ENCODE data around the gene RALGAPA2. TPM values are rescaled to one million over a fixed set of nuclear protein-coding genes. Genes with fewer than 3 reads are reported as not detected.

Gene RALGAPA2
- total and polyA plus RNA-seq, 8 donors = 34.5 to 79.8 (median 43.1) TPM

GRCh38 chr20:20694591-20694990 lies 17.9 kb downstream of the RALGAPA2 start:
- Histone ChIP-seq H3K4me1 (peaks cover 0 to 76% of the 10 kb centered on the region in 2 donors), H3K4me3 (no peak overlapping the region), H3K27me3 (no peaks in the 10 kb centered on the region), H3K27ac (no peak overlapping the region), H3K36me3 (no peaks in the 10 kb centered on the region), H3K9me3 (no peaks in the 10 kb centered on the region)
- ATAC-seq = no peak
- TF ChIP-seq CTCF (IDR thresholded peaks at IDR 0.05) = no peak
- DNase-seq = no peak
- intact Hi-C loops (cut with DNase I) = no loop called here

- DNase-seq = no peak
- Histone ChIP-seq H3K36me3 (no peaks in the 10 kb centered on the region), H3K4me1 (peaks cover 0 to 62% of the 10 kb centered on the region in 2 donors), H3K9me3 (no peaks in the 10 kb centered on the region), H3K4me3 (no peak overlapping the region), H3K27me3 (no peaks in the 10 kb centered on the region), H3K27ac (no peak overlapping the region)
- no peak for ATAC-seq
- TF ChIP-seq CTCF (IDR thresholded peaks at IDR 0.05) = no peak
- intact Hi-C loops (cut with DNase I) = no loop called here
Measured at GRCh38 chr20:20692587-20692986, 19.9 kb downstream of the RALGAPA2 start.

- DNase-seq (no peak), ATAC-seq (no peak)
- intact Hi-C loops (cut with DNase I) = no loop called here
- H3K27ac ChIP-seq = peak overlapping the region in 1 of 2 donors; percentile 34
- no peak overlapping the region for H3K4me3 ChIP-seq
- no peaks in the 10 kb centered on the region for H3K36me3 ChIP-seq
- H3K9me3 ChIP-seq = no peaks in the 10 kb centered on the region
- peaks cover 0 to 60% of the 10 kb centered on the region in 2 donors for H3K4me1 ChIP-seq
- H3K27me3 ChIP-seq = no peaks in the 10 kb centered on the region
- no peak for TF ChIP-seq CTCF (IDR thresholded peaks at IDR 0.05)
Measured at GRCh38 chr20:20691477-20692235, 20.8 kb downstream of the RALGAPA2 start.

GRCh38 chr20:20690676-20691476 lies 21.6 kb downstream of the RALGAPA2 start:
- intact Hi-C loops (cut with DNase I) = no loop called here
- H3K27me3 ChIP-seq = no peaks in the 10 kb centered on the region
- no peak for TF ChIP-seq CTCF (IDR thresholded peaks at IDR 0.05)
- H3K4me3 ChIP-seq = no peak overlapping the region
- H3K36me3 ChIP-seq = no peaks in the 10 kb centered on the region
- peaks cover 0 to 64% of the 10 kb centered on the region in 2 donors for H3K4me1 ChIP-seq
- DNase-seq (no peak), ATAC-seq (no peak)
- H3K9me3 ChIP-seq = no peaks in the 10 kb centered on the region
- peak overlapping the region in 1 of 2 donors; percentile 34 for H3K27ac ChIP-seq

GRCh38 chr20:20687319-20687718 lies 25.1 kb downstream of the RALGAPA2 start:
- no peak for DNase-seq

More at GRCh38 chr20:20687319-20687718, 25.1 kb downstream of the RALGAPA2 start:
- TF ChIP-seq CTCF (IDR thresholded peaks at IDR 0.05) = no peak
- H3K9me3 ChIP-seq = no peaks in the 10 kb centered on the region
- ATAC-seq = no peak
- no peak overlapping the region for H3K4me3 ChIP-seq
- H3K27me3 ChIP-seq = no peaks in the 10 kb centered on the region
- intact Hi-C loops (cut with DNase I) = no loop called here
- H3K4me1 ChIP-seq = peaks cover 0 to 78% of the 10 kb centered on the region in 2 donors
- no peaks in the 10 kb centered on the region for H3K36me3 ChIP-seq
- no peak overlapping the region for H3K27ac ChIP-seq
